GM10266 (cell line): Measurements from ENCODE around the gene HDAC10.

Experiments used
- DNase-seq: peaks from one replicate; pipeline ENCODE4 v3.0.0; 2012; ENCODE audit errors: extremely low spot score
- TF ChIP-seq, protein P1 (sequence below): IDR thresholded peaks from 2 replicates; pipeline ENCODE4 v1.5.1; 2012; ENCODE audit warnings: mild to moderate bottlenecking, low read depth; ENCODE audit not compliant: control insufficient read depth, insufficient read depth; ENCODE audit errors: missing control alignments

HDAC10 gene

DNA sequence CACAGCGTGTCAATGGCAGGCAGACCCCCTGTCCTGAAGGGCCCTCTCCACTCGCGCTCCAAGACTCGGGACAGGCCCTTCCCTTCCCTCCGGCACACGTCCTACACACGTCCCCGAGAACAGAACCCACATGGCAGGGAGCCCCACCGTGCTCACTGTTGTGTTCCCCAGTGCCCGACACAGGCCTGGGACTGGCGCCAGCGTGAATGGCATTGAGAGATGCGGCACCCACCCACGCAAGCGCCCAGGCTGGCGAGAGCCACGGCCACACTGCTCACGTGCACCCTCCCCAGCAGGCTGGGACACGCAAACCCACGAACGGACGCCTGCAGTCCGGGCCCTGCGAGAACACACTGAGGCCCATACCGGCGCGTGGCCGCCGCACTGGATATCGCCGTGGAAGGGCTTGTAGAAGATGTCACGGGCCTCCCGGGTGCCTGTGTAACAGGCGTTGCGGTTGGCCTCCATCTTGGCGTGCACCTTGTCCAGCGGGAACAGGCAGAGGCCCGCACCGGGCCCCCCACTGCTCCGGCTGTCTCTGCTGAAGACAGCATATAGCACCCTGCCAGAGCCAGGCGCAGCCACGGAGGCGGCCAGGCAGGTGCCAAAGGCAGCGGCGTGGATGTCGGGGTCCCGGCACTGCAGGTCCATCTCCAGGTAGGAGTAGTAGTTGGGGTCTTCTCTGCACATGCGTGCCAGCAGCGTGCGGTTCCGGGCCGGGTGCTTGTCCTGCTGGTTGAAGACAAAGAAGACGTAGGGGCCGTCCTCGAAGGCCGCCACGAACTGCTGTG, 38.3 kb upstream of the HDAC10 start:
- TF ChIP-seq, protein P1, sequence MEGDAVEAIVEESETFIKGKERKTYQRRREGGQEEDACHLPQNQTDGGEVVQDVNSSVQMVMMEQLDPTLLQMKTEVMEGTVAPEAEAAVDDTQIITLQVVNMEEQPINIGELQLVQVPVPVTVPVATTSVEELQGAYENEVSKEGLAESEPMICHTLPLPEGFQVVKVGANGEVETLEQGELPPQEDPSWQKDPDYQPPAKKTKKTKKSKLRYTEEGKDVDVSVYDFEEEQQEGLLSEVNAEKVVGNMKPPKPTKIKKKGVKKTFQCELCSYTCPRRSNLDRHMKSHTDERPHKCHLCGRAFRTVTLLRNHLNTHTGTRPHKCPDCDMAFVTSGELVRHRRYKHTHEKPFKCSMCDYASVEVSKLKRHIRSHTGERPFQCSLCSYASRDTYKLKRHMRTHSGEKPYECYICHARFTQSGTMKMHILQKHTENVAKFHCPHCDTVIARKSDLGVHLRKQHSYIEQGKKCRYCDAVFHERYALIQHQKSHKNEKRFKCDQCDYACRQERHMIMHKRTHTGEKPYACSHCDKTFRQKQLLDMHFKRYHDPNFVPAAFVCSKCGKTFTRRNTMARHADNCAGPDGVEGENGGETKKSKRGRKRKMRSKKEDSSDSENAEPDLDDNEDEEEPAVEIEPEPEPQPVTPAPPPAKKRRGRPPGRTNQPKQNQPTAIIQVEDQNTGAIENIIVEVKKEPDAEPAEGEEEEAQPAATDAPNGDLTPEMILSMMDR, result no peak
- DNase-seq, result no peak

DNA sequence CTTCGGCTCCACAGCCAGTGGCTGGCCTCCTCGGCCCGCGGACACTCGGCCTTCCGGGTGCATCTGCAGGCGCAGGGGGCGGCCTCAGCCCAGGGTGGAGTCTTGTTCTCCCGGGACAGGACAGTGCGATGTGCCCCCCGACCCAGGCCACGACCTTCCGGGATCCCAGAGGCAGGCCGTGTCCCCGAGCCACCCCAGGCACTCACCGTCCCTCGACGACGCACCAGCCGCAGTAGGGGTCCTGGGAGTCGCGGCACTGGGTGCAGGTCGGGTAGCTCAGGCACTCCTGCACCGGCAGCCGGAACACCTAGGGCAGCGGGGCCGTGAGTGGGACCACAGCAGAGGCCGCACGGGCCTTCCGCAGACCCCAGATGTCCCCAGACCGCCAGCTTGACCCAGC, 36.7 kb upstream of the HDAC10 start:
- TF ChIP-seq, protein P1, result no peak
- DNase-seq, result no peak

DNA sequence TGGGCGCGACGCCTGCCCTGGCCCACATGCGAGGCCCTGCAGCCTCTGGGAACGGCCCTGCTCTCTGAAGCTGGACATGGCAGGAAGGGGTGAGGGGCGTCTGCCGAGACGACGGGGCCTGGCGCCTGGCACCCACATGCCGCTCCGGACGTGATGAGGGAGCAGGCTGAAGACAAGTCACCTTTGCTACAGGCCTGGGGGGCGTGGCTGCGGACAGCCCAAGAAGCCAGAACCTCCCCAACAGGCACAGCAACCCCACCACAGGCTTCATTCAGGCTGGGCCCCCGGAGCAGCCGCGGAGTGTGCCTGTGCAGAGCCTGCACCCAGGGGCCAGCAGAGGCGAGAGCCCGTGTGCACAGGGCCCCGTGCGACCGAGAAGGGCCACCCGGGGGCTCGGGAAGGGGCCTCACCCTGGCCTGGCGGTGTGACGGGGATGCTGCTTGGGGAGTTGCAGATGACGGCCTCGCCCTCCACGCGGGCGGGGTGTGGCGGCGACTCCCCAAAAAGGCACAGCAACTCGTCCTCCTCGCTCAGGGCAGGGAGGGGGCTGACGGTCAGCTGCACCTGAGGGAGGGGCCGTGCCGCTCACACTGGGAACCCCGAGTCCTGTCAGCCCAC, 35.7 kb upstream of the HDAC10 start:
- no peak for DNase-seq
- TF ChIP-seq, protein P1, result no peak

DNA sequence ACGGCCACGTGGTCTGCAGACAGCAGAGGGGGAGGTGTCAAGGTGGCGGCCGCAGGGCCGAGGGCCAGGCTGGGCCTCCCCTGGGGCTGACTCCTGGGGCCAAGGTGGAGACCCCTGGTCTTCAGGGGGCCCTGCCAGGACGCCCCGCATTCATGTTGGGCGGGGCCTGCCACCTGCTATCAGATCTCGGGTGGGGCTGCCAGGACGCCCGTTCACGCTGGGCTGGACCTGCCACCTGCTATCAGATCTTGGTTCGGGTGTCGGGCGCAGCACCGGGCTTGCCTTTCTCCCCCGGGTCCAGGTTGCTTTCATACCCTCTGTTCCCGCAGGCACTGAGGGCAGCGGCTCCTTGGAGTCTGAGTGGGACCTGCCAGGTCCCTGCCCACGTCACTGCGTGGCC, 35.2 kb upstream of the HDAC10 start:
- TF ChIP-seq, protein P1, result no peak
- no peak for DNase-seq

DNA sequence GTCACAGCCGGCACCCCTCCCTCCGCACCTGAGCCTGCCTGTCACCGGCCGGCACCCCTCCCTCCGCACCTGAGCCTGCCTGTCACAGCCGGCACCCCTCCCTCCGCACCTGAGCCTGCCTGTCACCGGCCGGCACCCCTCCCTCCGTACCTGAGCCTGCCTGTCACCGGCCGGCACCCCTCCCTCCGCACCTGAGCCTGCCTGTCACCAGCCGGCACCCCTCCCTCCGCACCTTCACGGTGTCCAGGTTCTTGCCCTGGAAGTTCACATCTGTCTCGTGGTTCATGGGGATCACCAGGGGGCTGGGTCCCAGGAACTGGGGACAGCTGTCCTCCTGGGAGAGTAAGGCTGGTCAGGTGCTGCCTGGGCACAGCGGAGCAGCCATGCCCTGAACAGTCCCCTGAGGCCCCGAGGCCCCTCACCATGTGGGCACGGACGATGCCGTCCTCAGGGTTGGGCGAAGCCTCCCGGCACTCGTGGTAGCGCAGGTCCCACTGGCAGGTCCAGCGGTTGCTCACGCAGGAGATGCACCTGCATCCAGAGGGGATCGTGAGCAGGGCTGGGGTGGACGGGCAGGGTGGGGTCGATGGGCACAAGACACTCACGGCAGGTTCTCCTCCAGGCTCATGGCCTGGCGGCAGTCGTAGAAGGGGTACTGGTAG, 34.6 kb upstream of the HDAC10 start:
- no peak for DNase-seq
- TF ChIP-seq, protein P1, result no peak

DNA sequence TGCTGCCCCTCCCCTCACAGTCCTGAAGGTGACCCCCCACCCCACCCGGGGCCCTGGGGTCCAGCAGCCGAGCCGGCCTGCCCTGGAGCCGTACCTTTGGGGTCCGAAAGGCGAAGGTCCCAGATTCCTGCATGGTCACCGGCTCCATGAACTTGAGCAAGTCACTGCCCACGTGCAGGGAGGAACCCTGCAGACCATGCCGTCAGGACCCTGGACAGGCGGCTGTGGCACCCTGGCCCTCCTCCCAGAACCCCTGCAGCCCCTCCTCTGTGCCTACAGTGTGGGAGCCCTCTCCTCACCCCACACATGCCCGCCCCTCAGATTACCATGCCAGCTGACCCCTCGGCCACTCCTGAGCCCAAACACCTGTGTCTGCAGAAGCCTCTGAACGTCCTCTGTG, 33.4 kb upstream of the HDAC10 start:
- TF ChIP-seq, protein P1, result no peak

DNA sequence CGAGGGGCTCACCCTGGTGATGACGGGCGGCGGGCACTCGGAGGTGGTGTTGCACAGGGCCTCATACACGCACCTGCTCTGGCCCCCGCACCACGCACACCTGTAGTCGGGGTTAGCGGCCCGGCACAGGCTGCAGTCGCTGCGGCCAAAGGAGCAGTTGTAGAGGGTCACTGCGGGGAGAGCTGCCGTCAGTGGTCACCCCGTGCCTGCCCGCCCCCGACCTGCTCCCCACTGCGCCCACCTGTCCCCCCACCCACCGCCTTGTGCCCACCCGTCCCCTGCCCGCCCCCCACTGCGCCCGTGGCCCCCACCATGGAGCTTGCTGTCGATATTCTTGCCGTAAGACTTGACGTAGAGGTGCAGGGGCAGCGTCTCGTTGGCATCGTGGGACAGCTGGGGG, 32.8 kb upstream of the HDAC10 start:
- no peak for DNase-seq
- TF ChIP-seq, protein P1, result no peak

More for the DNA sequence above, 33.4 kb upstream of the HDAC10 start:
- DNase-seq, result no peak
